ENCODE measurements around the gene ATP6V0A4. TPM values are rescaled to one million over a fixed set of nuclear protein-coding genes. Genes with fewer than 3 reads are reported as not detected.
"Not testable (repeated sequence)": the region's sequence is repeated elsewhere in the genome, so short reads cannot be mapped to it uniquely, and the experiment has no call there.

Gene ATP6V0A4
- total RNA-seq, 1 donor from 2014 or later: 0.82 TPM

DNA sequence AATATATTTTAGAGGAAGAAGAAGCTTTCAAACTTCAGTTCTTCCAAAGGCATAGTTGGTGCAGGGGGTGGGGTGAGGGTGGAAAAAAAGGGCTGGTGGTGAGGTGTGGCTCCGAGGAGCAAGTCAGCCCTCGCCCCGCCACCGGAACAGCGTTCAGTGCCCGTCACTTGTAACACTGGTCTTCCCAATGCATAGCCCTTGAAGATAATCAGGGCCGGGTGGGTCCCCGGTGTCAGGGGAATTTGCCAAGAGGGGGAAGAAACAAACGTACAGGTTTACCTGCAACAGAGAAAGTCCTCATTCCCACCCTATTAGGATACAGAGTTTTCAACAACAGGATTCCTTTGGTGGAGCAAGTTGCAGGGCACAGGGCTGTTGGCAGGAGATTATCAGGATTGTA is 98.3 kb downstream of the ATP6V0A4 start:
- no peak for DNase-seq

DNA sequence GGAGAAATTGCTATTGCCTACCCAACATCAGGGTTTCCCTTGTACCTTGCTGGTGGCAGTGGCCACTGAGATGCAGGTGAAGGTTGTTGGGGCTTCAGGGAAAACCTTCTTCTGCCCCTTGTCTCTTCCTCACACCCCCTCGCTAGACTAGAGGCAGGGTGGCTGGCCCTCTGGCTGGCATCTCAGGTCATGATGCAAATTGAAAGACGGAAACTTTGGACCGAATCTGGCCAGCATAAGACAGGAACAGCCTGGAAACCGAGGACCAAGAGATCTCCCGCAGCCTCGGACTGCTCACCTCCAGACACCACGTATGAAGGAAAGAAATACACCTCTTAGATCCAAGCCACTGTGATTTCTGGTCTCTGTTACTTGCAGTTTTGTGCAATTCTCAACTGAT is 99.7 kb downstream of the ATP6V0A4 start:
- no peak for DNase-seq

DNA sequence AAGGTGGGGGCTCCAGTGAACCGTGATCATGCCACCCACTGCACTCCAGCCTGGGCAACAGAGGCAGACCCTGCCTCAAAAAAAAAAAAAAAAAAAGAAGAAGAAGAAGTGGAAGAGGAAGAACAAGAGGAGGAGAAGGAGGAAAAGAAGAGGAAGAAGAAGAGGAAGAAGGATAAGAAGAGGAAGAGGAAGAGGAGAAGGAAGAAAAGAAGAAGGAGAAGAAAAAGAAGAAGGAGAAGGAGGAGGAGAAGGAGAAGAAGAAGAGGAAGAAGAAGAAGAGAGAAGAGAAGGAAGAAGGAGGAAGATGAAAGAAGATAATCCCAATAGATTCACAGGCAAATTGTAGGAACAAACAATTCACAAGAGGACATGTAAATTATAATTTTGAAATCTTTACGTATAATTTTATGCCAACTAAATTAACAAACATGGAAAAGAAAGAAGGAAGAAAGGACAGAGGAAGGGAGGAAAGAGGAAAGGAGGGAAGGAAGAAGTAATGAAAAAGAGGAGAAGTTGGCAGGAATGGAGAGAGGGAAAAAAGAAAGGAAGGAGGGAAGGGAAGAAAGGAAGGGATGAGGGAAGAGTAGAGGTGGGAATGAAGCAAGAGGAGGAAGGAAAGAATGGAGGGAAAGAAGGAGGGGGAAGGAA is 100.3 kb downstream of the ATP6V0A4 start:
- DNase-seq: no peak

DNA sequence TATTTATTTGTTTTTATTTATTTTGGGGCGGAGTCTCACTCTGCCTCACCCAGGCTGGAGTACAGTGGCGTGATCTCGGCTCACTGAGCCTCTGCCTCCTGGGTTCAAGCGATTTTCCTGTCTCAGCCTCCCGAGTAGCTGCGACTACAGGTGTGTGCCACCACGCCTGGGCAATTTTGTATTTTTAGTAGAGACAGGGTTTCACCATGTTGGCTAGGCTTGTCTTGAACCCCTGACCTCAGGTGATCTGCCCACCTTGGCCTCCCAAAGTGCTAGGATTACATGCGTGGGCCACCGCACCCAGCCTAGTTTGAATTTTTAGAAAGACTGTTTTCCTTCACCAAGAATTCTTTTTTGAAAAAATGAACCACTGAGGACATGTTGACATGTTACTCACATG is 102.2 kb downstream of the ATP6V0A4 start:
- DNase-seq: not testable (repeated sequence)

DNA sequence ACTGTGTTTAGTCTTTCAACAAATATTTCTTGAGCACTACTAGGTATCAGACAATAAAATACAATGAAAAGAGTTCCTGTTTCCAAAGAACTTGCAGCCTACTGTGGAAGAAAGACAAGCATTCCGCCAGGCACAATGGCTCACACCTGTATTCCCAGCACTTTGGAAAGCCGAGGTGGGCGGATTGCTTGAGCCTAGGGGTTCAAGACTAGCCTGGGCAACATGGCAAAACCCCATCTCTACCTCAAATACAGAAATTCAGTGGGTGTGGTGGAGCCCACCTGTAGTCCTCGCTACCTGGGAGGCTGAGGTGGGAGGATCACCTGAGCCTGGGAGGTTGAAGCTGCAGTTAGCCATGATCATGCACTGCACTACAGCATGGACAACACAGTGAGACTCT is 102.9 kb downstream of the ATP6V0A4 start:
- no peak for DNase-seq

DNA sequence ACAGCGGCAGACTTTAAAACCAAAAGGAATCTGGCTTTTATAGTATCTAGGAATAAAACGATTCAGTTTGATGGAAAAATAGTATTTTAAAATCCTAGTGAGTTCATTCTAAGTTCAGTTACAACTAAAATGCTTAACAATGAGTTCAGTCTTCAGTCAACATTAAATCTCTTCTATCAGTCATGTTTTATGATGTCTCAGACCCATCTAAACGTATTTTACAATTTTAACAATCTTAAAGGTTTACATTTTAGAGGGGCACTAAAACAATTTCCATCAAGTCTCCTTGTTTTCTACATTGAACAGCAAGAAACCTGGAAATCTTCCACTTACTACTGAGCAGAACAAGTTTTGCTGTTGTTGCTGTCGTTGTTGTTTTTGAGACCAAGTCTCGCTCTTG is 106.8 kb downstream of the ATP6V0A4 start:
- DNase-seq: no peak

DNA sequence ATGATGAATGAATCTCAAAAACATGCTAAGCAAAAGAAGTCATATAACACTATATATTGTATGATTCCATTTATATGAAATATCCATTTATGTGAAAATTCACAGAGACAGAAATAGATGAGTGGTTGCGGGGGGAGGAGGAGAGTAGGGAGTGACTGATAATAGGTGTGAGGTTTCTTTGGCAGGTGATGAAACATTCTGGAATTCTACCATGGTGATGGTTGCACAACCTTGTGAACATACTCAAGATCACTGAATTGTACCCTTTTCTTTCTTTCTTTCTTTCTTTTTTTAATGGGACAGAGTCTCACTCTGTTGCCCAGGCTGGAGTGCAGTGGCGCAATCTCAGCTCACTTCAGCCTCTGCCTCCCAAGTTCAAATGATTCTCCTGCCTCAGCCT is 107.5 kb downstream of the ATP6V0A4 start:
- DNase-seq: no peak

DNA sequence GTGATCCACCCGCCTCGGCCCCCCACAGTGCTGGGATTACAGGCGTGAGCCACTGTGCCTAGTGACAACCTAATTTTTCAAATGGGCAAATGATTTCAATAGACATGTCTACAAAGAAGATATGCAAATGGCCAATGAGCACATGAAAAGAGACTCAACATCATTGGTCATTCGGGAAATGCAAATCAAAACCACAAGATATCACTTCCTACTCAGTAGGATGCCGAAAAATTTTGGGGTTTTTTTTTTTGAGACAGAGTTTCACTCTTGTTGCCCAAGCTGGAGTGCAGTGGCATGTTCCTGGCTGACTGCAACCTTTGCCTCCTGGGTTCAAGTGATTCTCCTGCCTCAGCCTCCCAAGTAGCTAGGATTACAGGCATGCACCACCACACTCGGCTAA is 110.0 kb downstream of the ATP6V0A4 start:
- not testable (repeated sequence) for DNase-seq

DNA sequence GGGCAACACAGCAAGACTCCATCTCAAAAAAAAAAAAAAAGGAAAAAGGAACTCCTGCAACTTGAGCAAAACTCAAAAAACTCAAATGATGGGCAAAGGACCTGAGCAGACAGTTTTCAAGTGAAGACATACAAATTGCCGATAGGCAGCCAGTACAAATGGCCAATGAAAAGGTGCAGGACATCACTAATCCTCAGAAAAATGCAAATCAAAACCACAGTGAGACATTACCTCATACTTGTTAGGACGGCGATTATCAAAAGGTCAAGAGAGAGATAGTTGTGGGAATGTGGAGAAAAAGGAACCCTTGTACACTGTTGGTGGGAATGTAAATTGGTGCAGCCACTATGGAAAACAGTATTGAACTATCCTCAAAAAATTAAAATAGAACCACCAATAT is 113.7 kb downstream of the ATP6V0A4 start:
- no peak for DNase-seq

DNA sequence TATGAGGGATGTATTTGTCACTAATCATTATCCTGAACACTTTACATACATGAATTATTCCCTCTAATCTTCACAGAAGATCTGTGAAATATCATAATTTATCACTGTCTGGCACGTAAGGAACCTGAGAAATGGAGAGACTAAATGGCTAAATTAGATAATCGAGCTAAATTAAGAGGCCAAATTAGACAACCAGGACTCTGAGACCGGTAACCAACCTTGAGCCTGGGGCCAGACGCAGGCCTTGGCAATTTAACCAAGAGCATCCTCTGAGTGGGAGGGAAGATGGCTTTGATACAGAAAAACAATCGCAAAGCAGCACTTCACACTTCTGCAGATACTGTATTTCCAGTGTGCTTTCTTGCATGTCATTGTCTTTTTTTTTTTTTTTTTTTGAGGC is 118.2 kb downstream of the ATP6V0A4 start:
- no peak for DNase-seq

DNA sequence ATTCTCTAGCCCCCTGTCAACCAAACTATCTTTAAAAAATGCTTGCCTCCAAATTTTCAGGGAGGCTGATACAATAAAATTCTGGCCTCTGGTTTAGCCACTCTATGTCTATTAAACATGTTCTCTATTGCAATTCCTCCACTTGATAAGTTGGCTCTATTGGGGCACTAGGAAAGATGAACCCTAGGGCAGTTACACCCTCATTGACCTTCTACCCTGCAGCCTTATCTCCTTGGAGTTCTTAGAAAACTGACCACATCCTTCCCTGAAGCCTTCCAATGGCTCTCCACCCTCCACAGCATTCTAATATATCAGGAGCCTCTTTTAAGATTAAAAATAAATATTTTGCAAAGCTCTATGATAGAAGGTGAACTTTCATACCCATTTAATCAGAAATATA is 127.4 kb downstream of the ATP6V0A4 start:
- no peak for DNase-seq

DNA sequence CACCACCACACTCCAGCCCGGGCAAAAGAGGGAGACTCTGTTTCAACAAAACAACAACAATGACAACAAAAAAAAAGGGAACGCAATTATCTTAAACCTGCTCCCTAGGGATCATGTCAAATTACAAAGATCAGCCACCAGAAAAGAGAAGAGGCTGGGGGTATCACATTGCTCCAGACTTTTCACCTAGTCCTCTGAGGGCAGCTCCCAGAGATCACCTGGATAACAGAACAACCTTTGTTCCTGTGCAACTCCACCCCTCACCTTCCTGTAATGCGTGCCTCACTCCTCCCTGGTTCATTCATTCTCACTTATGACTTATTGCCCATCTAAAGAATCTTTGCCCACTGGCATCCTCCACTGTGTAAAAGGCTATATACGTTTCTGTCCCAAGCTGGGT is 128.6 kb downstream of the ATP6V0A4 start:
- DNase-seq: no peak

DNA sequence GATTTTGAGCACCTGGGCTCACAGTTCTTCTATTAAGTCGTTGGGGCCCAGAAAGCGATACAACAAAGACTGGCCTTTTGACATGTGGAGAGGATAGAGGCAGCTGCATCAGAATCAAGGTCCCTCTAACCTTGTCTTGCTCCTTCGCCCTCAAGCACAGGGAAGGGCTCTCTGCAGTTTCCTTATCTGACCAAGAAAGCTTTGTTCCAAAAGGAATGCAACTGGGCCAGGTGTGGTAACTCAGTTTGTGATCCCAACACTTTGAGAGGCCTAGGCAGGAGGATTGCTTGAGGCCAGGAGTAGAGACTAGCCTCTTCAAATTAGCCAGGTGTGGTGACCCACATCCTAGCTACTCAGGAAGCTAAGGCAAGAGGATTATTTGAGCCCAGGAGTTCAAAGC is 129.1 kb downstream of the ATP6V0A4 start:
- DNase-seq: no peak

DNA sequence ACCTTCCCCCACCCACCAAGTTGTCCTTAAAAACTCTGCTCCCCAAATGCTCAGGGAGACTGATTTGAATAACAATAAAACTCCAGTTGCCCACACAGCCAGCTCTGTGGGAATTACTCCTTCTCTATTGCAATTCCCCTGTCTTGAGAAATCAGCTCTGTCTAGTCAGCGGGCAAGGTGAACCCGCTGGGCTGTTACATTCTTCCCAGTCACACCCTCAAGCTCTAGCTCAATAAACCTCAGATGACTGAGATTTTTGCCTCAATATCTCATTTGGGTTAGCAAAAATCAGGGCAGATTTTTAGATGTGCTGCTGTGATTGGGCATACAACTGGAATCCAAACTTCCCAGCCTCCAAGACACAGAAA is 129.8 kb downstream of the ATP6V0A4 start:
- no peak for DNase-seq

DNA sequence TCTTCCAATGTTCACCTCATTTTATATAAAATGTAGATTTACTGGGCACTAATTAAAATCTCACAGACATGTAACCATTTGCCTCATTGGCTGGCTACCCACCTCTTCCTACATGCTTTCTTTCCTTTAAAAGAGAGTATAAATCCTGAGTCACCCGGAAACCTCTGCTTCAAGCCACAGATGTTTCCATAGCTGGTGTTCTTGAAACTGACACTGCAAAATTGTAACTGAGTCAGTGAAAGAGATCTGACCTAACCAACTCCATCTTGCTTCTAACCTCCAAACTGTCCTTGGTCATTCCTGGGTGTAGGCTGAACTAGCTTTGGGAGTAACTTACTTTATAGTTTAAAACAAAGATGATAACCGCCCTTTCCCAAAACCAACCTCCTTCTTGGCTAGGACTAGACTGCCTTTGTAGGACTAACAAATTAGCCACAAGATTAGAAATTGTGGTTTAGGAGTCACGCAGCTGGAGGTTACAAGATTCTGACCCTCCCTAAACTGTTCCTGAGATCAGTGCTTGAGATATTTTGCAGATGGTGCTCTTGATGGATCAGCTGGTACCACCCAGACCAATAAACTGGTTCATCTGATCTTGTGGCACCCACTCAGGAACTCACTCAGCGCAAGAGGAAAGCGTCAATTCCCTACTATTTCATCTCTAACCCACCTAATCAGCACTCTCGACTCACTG is 130.3 kb downstream of the ATP6V0A4 start:
- DNase-seq: no peak

DNA sequence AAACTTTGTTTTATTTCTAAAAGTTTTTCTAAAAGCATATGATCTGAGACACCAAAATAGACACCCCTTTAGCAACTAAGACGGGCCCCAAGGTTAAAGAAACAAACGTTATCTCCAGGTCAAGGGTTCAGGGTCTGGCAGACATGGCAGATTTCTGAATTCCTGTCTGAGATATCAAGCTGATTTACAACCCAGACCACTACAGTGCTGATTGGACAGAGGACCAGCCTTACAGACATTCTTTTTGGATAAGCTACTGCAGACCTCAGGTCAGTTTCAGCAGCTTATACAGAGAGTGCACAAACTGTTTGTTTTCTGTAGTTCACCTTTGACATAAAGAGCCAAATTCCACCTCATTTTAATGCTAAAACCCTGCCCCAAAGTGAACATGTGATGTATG is 131.6 kb downstream of the ATP6V0A4 start:
- DNase-seq: no peak

DNA sequence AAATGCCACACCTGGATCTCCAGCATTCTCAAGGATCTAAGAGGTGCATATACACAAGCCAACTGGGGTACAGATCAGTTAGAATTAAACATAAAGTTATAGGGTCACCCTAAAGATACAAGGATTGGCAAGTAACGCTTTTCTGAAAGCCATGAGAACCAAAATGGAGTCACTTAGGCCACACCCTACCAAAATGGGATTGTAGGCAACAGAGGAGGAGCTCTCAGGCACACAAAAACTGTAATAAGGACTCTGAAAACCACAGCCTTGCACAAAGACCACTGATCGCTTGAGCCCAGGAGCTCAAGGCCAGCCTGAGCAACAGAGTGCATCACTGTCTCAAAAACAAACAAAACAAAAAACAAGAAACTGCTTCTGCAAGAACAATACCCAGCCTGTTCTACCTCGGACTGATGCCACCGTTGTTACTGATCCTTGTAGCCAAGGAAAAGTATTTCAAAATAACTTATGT is 132.3 kb downstream of the ATP6V0A4 start:
- DNase-seq: no peak

DNA sequence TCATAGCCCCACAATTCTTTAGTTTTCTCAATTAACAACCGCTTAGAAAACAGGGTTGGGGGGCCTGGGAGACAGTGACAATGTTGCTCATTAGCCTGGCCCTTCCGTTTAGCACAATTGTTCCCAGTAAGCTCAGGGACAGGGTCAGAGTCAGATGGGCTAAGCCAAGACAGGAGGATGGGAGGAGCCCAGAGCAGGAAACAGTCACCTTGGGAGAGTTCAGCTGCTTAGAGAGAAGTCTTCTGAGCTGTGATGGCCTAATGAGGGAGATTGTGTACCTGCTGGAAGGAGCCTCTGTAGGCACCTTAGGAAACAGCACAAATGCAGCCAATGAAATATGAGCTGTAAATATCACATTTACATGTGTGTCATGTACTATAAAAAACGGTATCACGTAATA is 132.7 kb downstream of the ATP6V0A4 start:
- no peak for DNase-seq

DNA sequence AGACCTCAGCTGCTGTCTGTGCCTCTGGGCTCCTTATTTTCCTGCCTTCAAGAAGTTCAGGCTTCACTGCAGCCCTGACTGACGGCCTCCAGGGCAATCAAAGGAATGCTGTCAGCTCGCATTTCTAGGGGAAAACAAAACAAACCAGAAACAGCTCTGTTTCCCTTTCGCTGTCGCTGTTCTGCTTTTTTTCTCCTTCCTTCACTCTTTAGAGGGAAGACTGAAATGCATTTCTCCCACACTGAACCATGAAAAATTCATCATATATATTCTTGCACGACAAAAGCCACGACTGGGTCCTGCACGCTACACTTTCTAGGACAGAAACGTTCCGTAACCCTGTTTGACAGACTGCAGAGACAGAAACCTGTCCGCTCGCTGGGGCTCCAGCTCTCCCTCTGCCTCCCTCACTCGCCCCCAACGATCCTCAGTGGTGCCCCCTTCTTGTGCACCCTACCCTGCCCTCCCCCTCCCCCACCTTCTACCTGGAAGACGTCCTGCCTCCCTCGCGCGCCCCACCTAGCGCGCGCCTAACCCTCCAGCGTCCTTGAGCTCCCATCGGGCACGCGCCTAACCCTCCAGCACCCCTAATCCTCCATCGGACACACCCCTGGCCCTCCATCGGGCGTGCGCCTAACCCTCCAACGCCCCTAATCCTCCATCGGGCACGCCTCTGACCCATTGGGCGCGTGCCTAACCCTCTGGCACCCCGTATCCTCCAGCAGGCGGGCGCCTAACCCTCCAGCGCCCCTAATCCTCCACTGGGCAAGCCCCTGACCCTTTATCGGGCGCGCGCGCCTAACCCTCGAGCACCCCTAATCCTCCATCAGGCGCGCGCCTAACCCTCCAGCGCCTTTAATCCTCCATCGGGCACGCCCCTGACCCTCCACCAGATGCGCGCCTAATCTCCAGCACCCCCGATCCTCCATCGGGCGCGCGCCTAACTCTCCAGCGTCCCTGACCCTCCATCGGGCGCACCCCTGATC is 134.0 kb downstream of the ATP6V0A4 start:
- DNase-seq: peak; percentile 43

DNA sequence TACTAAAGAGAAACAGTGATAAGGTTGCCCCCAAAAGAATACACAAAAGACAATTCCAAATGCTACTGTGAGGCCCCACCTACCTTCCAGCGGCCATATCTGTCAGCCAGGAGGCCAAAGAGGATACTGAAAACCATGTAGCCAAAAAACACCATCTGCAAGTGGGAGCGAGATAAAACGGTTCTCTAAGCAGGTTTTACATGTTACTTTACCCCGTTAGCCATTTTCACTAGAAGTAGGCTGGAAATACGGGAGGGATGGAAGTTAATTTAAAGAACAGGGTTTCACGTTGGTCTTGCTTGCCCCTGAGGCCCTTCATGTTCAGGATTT is 135.0 kb downstream of the ATP6V0A4 start:
- no peak for DNase-seq

DNA sequence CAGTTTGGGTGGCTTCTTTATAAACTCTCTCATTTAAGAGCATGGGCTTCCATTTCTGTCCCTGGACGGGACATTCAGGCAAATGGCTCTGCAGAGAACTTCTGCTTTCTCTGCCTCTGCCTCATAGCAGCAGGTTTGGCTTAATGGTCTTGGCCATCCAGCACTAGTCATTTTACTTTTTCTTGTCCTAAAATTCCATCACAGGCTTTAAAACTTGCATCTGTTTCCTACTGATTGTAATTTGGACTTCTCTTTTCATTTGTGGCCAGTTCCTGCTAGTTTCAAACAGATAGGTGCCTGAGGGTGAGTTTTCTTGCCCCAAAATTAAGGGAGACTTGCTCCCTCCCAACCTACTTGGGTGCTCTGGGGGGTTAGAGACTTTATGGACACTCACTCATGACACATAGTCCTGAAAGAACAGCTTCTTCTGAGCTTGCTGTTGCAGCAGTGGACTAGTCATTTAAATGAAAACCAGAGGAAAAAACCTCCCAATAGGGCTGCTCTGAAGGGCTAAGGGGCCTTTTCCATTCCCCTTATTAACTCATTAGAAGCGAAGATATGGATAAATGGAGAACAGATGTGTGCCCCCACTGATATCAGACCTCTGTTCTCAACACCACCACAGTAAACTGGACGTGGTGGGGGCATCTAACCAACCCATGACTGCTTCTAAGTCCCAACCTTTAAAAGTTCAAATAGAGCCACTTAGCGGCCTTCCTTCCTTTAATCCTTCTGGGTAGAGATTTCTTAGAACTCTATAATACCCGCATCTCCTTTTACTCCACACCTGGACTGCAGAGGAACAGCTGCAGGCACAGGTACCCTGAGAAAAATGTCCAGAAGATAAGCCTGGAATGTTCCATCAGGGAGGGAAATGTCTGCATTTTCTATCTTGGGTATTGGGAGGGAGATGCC is 135.7 kb downstream of the ATP6V0A4 start:
- DNase-seq: no peak

DNA sequence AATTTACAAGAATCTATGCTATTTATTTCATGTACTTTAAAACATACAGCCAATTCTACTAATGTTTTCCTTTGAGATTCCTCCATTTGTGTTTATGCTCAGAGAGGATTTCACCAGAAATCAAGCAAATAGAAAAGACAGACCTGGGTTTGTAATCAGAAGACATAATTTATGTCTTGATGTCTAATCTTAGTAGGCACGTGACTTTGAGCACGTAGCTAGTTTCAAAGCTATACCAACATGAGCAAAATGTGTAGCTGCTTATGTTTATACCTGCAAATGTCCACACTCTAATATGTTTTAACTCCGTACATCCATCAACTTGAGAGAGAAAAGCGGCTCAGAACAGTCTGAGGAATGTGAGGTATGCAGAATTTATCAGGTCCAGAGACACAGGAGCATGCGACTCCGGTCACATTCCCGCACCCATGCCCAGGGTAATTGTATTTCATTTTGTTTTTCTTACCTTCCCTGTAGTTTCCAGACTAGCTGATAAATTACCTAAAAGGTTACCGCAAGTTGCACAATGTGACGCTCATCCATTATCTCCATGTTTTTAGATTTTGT is 136.8 kb downstream of the ATP6V0A4 start:
- DNase-seq: no peak
